ENCODE results near the gene TNFSF12. TPM values are rescaled to one million over a fixed set of nuclear protein-coding genes. Genes with fewer than 3 reads are reported as not detected.

The TNFSF12 gene
- total and polyA plus RNA-seq, 9 of the 15 experiments (the other 6 are each of a cell fraction or from before 2014, with no cell fraction given), result 0.03 to 0.95 (median 0.19) TPM; not detected in 3

DNA sequence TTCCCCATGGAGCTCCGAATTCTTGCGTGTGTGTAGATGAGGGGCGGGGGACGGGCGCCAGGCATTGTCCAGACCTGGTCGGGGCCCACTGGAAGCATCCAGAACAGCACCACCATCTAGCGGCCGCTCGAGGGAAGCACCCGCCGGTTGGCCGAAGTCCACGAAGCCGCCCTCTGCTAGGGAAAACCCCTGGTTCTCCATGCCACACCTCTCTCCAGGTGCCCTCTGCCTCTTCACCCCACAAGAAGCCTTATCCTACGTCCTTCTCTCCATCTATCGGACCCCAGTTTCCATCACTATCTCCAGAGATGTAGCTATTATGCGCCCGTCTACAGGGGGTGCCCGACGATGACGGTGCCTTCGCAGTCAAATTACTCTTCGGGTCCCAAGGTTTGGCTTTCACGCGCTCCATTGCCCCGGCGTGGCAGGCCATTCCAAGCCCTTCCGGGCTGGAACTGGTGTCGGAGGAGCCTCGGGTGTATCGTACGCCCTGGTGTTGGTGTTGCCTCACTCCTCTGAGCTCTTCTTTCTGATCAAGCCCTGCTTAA, 12.2 kb downstream of the TNFSF12 start (continued):
- TF ChIP-seq, protein P1, sequence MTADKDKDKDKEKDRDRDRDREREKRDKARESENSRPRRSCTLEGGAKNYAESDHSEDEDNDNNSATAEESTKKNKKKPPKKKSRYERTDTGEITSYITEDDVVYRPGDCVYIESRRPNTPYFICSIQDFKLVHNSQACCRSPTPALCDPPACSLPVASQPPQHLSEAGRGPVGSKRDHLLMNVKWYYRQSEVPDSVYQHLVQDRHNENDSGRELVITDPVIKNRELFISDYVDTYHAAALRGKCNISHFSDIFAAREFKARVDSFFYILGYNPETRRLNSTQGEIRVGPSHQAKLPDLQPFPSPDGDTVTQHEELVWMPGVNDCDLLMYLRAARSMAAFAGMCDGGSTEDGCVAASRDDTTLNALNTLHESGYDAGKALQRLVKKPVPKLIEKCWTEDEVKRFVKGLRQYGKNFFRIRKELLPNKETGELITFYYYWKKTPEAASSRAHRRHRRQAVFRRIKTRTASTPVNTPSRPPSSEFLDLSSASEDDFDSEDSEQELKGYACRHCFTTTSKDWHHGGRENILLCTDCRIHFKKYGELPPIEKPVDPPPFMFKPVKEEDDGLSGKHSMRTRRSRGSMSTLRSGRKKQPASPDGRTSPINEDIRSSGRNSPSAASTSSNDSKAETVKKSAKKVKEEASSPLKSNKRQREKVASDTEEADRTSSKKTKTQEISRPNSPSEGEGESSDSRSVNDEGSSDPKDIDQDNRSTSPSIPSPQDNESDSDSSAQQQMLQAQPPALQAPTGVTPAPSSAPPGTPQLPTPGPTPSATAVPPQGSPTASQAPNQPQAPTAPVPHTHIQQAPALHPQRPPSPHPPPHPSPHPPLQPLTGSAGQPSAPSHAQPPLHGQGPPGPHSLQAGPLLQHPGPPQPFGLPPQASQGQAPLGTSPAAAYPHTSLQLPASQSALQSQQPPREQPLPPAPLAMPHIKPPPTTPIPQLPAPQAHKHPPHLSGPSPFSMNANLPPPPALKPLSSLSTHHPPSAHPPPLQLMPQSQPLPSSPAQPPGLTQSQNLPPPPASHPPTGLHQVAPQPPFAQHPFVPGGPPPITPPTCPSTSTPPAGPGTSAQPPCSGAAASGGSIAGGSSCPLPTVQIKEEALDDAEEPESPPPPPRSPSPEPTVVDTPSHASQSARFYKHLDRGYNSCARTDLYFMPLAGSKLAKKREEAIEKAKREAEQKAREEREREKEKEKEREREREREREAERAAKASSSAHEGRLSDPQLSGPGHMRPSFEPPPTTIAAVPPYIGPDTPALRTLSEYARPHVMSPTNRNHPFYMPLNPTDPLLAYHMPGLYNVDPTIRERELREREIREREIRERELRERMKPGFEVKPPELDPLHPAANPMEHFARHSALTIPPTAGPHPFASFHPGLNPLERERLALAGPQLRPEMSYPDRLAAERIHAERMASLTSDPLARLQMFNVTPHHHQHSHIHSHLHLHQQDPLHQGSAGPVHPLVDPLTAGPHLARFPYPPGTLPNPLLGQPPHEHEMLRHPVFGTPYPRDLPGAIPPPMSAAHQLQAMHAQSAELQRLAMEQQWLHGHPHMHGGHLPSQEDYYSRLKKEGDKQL (CRISPR knock-in tag; IDR thresholded peaks at IDR 0.05; ENCODE audit: borderline replicate concordance), result no peak
- TF ChIP-seq ZNF217 (CRISPR knock-in tag; IDR thresholded peaks at IDR 0.05), result no peak
- TF ChIP-seq, protein P2, sequence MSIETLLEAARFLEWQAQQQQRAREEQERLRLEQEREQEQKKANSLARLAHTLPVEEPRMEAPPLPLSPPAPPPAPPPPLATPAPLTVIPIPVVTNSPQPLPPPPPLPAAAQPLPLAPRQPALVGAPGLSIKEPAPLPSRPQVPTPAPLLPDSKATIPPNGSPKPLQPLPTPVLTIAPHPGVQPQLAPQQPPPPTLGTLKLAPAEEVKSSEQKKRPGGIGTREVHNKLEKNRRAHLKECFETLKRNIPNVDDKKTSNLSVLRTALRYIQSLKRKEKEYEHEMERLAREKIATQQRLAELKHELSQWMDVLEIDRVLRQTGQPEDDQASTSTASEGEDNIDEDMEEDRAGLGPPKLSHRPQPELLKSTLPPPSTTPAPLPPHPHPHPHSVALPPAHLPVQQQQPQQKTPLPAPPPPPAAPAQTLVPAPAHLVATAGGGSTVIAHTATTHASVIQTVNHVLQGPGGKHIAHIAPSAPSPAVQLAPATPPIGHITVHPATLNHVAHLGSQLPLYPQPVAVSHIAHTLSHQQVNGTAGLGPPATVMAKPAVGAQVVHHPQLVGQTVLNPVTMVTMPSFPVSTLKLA (conservative IDR thresholded peaks at IDR 0.05), result no peak; a peak in 1 of 4 replicates
- TF ChIP-seq NFIX (CRISPR knock-in tag; IDR thresholded peaks at IDR 0.05; ENCODE audit: low read depth), result no peak
- no peak for TF ChIP-seq ZNF41 (CRISPR knock-in tag; conservative IDR thresholded peaks at IDR 0.05)
- TF ChIP-seq, protein P3, sequence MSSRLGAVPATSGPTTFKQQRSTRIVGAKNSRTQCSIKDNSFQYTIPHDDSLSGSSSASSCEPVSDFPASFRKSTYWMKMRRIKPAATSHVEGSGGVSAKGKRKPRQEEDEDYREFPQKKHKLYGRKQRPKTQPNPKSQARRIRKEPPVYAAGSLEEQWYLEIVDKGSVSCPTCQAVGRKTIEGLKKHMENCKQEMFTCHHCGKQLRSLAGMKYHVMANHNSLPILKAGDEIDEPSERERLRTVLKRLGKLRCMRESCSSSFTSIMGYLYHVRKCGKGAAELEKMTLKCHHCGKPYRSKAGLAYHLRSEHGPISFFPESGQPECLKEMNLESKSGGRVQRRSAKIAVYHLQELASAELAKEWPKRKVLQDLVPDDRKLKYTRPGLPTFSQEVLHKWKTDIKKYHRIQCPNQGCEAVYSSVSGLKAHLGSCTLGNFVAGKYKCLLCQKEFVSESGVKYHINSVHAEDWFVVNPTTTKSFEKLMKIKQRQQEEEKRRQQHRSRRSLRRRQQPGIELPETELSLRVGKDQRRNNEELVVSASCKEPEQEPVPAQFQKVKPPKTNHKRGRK (tag; IDR thresholded peaks at IDR 0.05), result no peak
- TF ChIP-seq, protein P4, sequence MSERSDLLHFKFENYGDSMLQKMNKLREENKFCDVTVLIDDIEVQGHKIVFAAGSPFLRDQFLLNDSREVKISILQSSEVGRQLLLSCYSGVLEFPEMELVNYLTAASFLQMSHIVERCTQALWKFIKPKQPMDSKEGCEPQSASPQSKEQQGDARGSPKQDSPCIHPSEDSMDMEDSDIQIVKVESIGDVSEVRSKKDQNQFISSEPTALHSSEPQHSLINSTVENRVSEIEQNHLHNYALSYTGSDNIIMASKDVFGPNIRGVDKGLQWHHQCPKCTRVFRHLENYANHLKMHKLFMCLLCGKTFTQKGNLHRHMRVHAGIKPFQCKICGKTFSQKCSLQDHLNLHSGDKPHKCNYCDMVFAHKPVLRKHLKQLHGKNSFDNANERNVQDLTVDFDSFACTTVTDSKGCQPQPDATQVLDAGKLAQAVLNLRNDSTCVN (CRISPR knock-in tag; IDR thresholded peaks at IDR 0.05), result no peak
- TF ChIP-seq, protein P5, sequence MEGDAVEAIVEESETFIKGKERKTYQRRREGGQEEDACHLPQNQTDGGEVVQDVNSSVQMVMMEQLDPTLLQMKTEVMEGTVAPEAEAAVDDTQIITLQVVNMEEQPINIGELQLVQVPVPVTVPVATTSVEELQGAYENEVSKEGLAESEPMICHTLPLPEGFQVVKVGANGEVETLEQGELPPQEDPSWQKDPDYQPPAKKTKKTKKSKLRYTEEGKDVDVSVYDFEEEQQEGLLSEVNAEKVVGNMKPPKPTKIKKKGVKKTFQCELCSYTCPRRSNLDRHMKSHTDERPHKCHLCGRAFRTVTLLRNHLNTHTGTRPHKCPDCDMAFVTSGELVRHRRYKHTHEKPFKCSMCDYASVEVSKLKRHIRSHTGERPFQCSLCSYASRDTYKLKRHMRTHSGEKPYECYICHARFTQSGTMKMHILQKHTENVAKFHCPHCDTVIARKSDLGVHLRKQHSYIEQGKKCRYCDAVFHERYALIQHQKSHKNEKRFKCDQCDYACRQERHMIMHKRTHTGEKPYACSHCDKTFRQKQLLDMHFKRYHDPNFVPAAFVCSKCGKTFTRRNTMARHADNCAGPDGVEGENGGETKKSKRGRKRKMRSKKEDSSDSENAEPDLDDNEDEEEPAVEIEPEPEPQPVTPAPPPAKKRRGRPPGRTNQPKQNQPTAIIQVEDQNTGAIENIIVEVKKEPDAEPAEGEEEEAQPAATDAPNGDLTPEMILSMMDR (IDR thresholded peaks at IDR 0.05 in 2 of 3, conservative IDR thresholded peaks at IDR 0.05 in 1 of 3; ENCODE audit: insufficient read depth in 2 of 3, low read depth in 1 of 3, low read length in 3 of 3), result peak; percentile 76 to 86 (median 79)
- TF ChIP-seq, protein P6, sequence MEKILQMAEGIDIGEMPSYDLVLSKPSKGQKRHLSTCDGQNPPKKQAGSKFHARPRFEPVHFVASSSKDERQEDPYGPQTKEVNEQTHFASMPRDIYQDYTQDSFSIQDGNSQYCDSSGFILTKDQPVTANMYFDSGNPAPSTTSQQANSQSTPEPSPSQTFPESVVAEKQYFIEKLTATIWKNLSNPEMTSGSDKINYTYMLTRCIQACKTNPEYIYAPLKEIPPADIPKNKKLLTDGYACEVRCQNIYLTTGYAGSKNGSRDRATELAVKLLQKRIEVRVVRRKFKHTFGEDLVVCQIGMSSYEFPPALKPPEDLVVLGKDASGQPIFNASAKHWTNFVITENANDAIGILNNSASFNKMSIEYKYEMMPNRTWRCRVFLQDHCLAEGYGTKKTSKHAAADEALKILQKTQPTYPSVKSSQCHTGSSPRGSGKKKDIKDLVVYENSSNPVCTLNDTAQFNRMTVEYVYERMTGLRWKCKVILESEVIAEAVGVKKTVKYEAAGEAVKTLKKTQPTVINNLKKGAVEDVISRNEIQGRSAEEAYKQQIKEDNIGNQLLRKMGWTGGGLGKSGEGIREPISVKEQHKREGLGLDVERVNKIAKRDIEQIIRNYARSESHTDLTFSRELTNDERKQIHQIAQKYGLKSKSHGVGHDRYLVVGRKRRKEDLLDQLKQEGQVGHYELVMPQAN (IDR thresholded peaks at IDR 0.05; ENCODE audit: borderline replicate concordance), result peak; percentile 75; the same call in 1 of the 2 replicates
- TF ChIP-seq ZBTB8A (IDR thresholded peaks at IDR 0.05; ENCODE audit: partially characterized antibody), result no peak
- TF ChIP-seq, protein P7, sequence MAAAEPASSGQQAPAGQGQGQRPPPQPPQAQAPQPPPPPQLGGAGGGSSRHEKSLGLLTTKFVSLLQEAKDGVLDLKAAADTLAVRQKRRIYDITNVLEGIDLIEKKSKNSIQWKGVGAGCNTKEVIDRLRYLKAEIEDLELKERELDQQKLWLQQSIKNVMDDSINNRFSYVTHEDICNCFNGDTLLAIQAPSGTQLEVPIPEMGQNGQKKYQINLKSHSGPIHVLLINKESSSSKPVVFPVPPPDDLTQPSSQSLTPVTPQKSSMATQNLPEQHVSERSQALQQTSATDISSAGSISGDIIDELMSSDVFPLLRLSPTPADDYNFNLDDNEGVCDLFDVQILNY (CRISPR knock-in tag; IDR thresholded peaks at IDR 0.05), result no peak
